Calu3 (cell line): ENCODE data around the gene THNSL1. TPM values are rescaled to one million over a fixed set of nuclear protein-coding genes. Genes with fewer than 3 reads are reported as not detected.

ENCODE experiments used
- BruUV-seq: library from RNA; stranded (reverse); fragments of 400-500 nt; replicated peaks from 2 replicates; lab custom pipeline; 2021; lab: Mats Ljungman, UMichigan
- CTCF ChIA-PET: fragments of 300-600 bp; sonication (Branson Sonifier 250); formaldehyde crosslinking; loops from one replicate; lab custom pipeline; 2022; ENCODE audit warnings: antibody characterized with exemption; lab: Charles Lee
- DNase-seq: peaks from one replicate; pipeline ENCODE4 v3.0.0; 2022
- H3K27ac Mint-ChIP-seq: one replicate; pipeline ENCODE4 v1.8.0; 2022; ENCODE audit warnings: mixed read lengths; ENCODE audit not compliant: unreplicated experiment
- H3K27me3 Mint-ChIP-seq: one replicate; pipeline ENCODE4 v1.8.0; 2022; ENCODE audit warnings: mixed read lengths; ENCODE audit not compliant: unreplicated experiment
- H3K36me3 Mint-ChIP-seq: one replicate; pipeline ENCODE4 v1.8.0; 2022; ENCODE audit warnings: mild to moderate bottlenecking, moderate library complexity, mixed read lengths; ENCODE audit not compliant: insufficient read depth, unreplicated experiment
- H3K4me1 Mint-ChIP-seq: one replicate; pipeline ENCODE4 v1.8.0; 2022; ENCODE audit warnings: mild to moderate bottlenecking, low read depth, mixed read lengths; ENCODE audit not compliant: unreplicated experiment
- H3K4me3 Mint-ChIP-seq: one replicate; pipeline ENCODE4 v1.8.0; 2022; ENCODE audit warnings: mild to moderate bottlenecking, low read depth, moderate library complexity, mixed read lengths; ENCODE audit not compliant: unreplicated experiment
- H3K9me3 Mint-ChIP-seq: one replicate; pipeline ENCODE4 v1.8.0; 2022; ENCODE audit warnings: low read depth, mixed read lengths; ENCODE audit not compliant: unreplicated experiment
- CTCF ChIP-seq: fragments of 200-600 bp; IDR thresholded peaks from one replicate; pipeline ENCODE4 v1.8.0; 2022; ENCODE audit warnings: antibody characterized with exemption; ENCODE audit not compliant: unreplicated experiment
- intact Hi-C: fragments of 100-400 bp; cut with micrococcal nuclease; formaldehyde crosslinking; loops from one replicate; pipeline ENCODE4 v1.10.0; 2022; ENCODE audit not compliant: unreplicated experiment
- total RNA-seq: library from RNA; stranded (reverse); gene quantifications from 2 replicates; pipeline ENCODE4 v1.2.3, GENCODE V29; 2022

THNSL1 gene
- total RNA-seq, 1 experiment from 2014 or later, result 6.6 TPM

- intact Hi-C loops, result no loop called here
- Mint-ChIP-seq H3K9me3 (no peaks in the 10 kb centered on the region), H3K4me3 (no peak overlapping the region), H3K4me1 (no peaks in the 10 kb centered on the region), H3K27ac (no peak overlapping the region), H3K36me3 (no peaks in the 10 kb centered on the region), H3K27me3 (no peaks in the 10 kb centered on the region)
- no peak for DNase-seq
- TF ChIP-seq CTCF, result no peak
- BruUV-seq, result no TSS peak
- CTCF ChIA-PET, result no interaction called here
These were observed 36.7 kb upstream of the THNSL1 start for GRCh38 chr10:24979685-24980084.

GRCh38 chr10:24981161-24981710 lies 35.2 kb upstream of the THNSL1 start:
- Mint-ChIP-seq H3K36me3 (no peaks in the 10 kb centered on the region), H3K4me1 (no peaks in the 10 kb centered on the region), H3K9me3 (no peaks in the 10 kb centered on the region), H3K4me3 (no peak overlapping the region), H3K27ac (no peak overlapping the region), H3K27me3 (no peaks in the 10 kb centered on the region)
- no peak for DNase-seq
- CTCF ChIA-PET, result no interaction called here
- no TSS peak for BruUV-seq
- intact Hi-C loops, result no loop called here
- no peak for TF ChIP-seq CTCF

- H3K4me1 Mint-ChIP-seq, result no peaks in the 10 kb centered on the region
- BruUV-seq, result no TSS peak
- no peak for TF ChIP-seq CTCF
- no peak overlapping the region for H3K27ac Mint-ChIP-seq
- H3K4me3 Mint-ChIP-seq, result no peak overlapping the region
- H3K9me3 Mint-ChIP-seq, result no peaks in the 10 kb centered on the region
- no peak for DNase-seq
- CTCF ChIA-PET, result no interaction called here
- intact Hi-C loops, result no loop called here
- no peaks in the 10 kb centered on the region for H3K27me3 Mint-ChIP-seq
- H3K36me3 Mint-ChIP-seq, result no peaks in the 10 kb centered on the region
These were observed 33.9 kb upstream of the THNSL1 start for GRCh38 chr10:24982319-24983112.

GRCh38 chr10:24983130-24983529 lies 33.3 kb upstream of the THNSL1 start:
- intact Hi-C loops, result no loop called here

More at GRCh38 chr10:24983130-24983529, 33.3 kb upstream of the THNSL1 start:
- no peak for TF ChIP-seq CTCF
- no peaks in the 10 kb centered on the region for H3K9me3 Mint-ChIP-seq
- H3K4me3 Mint-ChIP-seq, result no peak overlapping the region
- no peak for DNase-seq
- H3K36me3 Mint-ChIP-seq, result no peaks in the 10 kb centered on the region
- BruUV-seq, result no TSS peak
- no peaks in the 10 kb centered on the region for H3K27me3 Mint-ChIP-seq
- H3K27ac Mint-ChIP-seq, result no peak overlapping the region
- CTCF ChIA-PET, result no interaction called here
- H3K4me1 Mint-ChIP-seq, result no peaks in the 10 kb centered on the region
